Neural cell (in vitro differentiated cells): Measurements from ENCODE around the gene METTL24. TPM values are rescaled to one million over a fixed set of nuclear protein-coding genes. Genes with fewer than 3 reads are reported as not detected.
"Not testable (repeated sequence)": the region's sequence is repeated elsewhere in the genome, so short reads cannot be mapped to it uniquely, and the experiment has no call there.

Experiments used
- H2AFZ ChIP-seq: fragments of 200-600, 300-800 bp; sonication (generic), shearing (Covaris generic); 2 replicates; pipeline ENCODE4 v1.6.0; 2014; ENCODE audit warnings: low read depth, mild to moderate bottlenecking, antibody characterized with exemption, low read length, moderate library complexity
- H3F3A ChIP-seq: fragments of 200-600 bp; shearing (Covaris generic); 2 replicates; pipeline ENCODE4 v1.6.1; 2016; ENCODE audit warnings: mild to moderate bottlenecking, moderate library complexity, mixed read lengths, antibody characterized with exemption, low read length; ENCODE audit not compliant: insufficient read depth, poor library complexity, severe bottlenecking
- H3K27ac ChIP-seq: fragments of 200-600, 300-800 bp; sonication (generic), shearing (Covaris generic); 2 replicates; pipeline ENCODE4 v1.5.1; 2014; ENCODE audit warnings: mild to moderate bottlenecking, low read length, moderate library complexity
- H3K27me3 ChIP-seq: fragments of 300-800, 200-600 bp; sonication (generic), shearing (Covaris generic); 2 replicates; pipeline ENCODE4 v1.6.0; 2014; ENCODE audit warnings: mild to moderate bottlenecking, low read depth, low read length, moderate library complexity; ENCODE audit not compliant: insufficient read depth
- H3K36me3 ChIP-seq: fragments of 300-800, 200-600 bp; sonication (generic), shearing (Covaris generic); 2 replicates; pipeline ENCODE4 v1.5.1; 2014; ENCODE audit warnings: mild to moderate bottlenecking, antibody characterized with exemption, low read length, moderate library complexity; ENCODE audit not compliant: insufficient read depth
- H3K4me2 ChIP-seq: fragments of 300-800, 200-600 bp; sonication (generic), shearing (Covaris generic); 2 replicates; pipeline ENCODE4 v1.6.0; 2014; ENCODE audit warnings: mild to moderate bottlenecking, low read length
- H3K4me3 ChIP-seq: fragments of 300-800, 200-600 bp; sonication (generic), shearing (Covaris generic); 2 replicates; pipeline ENCODE4 v1.5.1; 2014; ENCODE audit warnings: mild to moderate bottlenecking, low read length, moderate library complexity
- H3K79me2 ChIP-seq: fragments of 200-600 bp; shearing (Covaris generic); replicated peaks from 2 replicates; pipeline ENCODE4 v1.6.0; 2014; ENCODE audit warnings: mild to moderate bottlenecking, low read length, moderate library complexity; ENCODE audit not compliant: insufficient read depth
- H3K9ac ChIP-seq: fragments of 300-800, 200-600 bp; sonication (generic), shearing (Covaris generic); 2 replicates; pipeline ENCODE4 v1.6.1; 2016; ENCODE audit warnings: mild to moderate bottlenecking, low read length, mixed read lengths
- H3K9me2 ChIP-seq: fragments of 200-600 bp; shearing (Covaris generic); 2 replicates; pipeline ENCODE4 v1.6.1; 2016; ENCODE audit warnings: mild to moderate bottlenecking, low read length, mixed read lengths; ENCODE audit not compliant: insufficient read depth
- H3K9me3 ChIP-seq: fragments of 200-600, 300-800 bp; sonication (generic), shearing (Covaris generic); 2 replicates; pipeline ENCODE4 v1.6.1; 2016; ENCODE audit warnings: mild to moderate bottlenecking, mixed run types, low read length, moderate library complexity, mixed read lengths
- H4K20me1 ChIP-seq: fragments of 200-600 bp; shearing (Covaris generic); 2 replicates; pipeline ENCODE4 v1.6.1; 2016; ENCODE audit warnings: mild to moderate bottlenecking, mixed run types; ENCODE audit not compliant: insufficient read depth
- CTCF ChIP-seq: fragments of 450-650 bp; IDR thresholded peaks from 2 replicates; pipeline ENCODE4 v1.5.1; 2014; ENCODE audit warnings: antibody characterized with exemption, mild to moderate bottlenecking, moderate library complexity; ENCODE audit not compliant: poor library complexity, severe bottlenecking
- EP300 ChIP-seq: fragments of 450-650 bp; conservative IDR thresholded peaks from 2 replicates; pipeline ENCODE4 v1.6.1; 2014; ENCODE audit warnings: antibody characterized with exemption, mild to moderate bottlenecking, moderate library complexity; ENCODE audit not compliant: poor library complexity, severe bottlenecking
- EZH2 ChIP-seq: fragments of 200-600, 300-800 bp; shearing (Covaris generic), sonication (generic); IDR thresholded peaks from 2 replicates; pipeline ENCODE4 v1.6.1; 2014; ENCODE audit warnings: antibody characterized with exemption, low read length, borderline replicate concordance, mild to moderate bottlenecking; ENCODE audit not compliant: insufficient read depth, poor library complexity, severe bottlenecking
- MXI1 ChIP-seq: fragments of 450-650 bp; conservative IDR thresholded peaks from 2 replicates; pipeline ENCODE4 v1.6.1; 2014; ENCODE audit warnings: antibody characterized with exemption, mild to moderate bottlenecking; ENCODE audit not compliant: poor library complexity, severe bottlenecking
- POLR2AphosphoS5 ChIP-seq: IDR thresholded peaks from 2 replicates; pipeline ENCODE4 v1.6.1; 2012
- RAD21 ChIP-seq: fragments of 450-650 bp; conservative IDR thresholded peaks from 2 replicates; pipeline ENCODE4 v1.6.1; 2014; ENCODE audit warnings: antibody characterized with exemption, mild to moderate bottlenecking, moderate library complexity
- SMC3 ChIP-seq: fragments of 450-650 bp; conservative IDR thresholded peaks from 2 replicates; pipeline ENCODE4 v1.6.1; 2014; ENCODE audit warnings: antibody characterized with exemption, mild to moderate bottlenecking, moderate library complexity; ENCODE audit not compliant: poor library complexity
- TAF1 ChIP-seq: IDR thresholded peaks from 2 replicates; pipeline ENCODE4 v1.6.1; 2012; ENCODE audit warnings: low read depth
- polyA plus RNA-seq: library from polyadenylated mRNA; depleted of rRNA; stranded (reverse); fragments of >200 nt; gene quantifications from 2 replicates; pipeline ENCODE4 v1.2.3, GENCODE V29; 2014
- TF ChIP-seq, protein P1 (sequence below): IDR thresholded peaks from 2 replicates; pipeline ENCODE4 v1.6.1; 2012; ENCODE audit warnings: borderline replicate concordance

Gene METTL24
- polyA plus RNA-seq, 1 donor from 2014 or later = not detected

DNA sequence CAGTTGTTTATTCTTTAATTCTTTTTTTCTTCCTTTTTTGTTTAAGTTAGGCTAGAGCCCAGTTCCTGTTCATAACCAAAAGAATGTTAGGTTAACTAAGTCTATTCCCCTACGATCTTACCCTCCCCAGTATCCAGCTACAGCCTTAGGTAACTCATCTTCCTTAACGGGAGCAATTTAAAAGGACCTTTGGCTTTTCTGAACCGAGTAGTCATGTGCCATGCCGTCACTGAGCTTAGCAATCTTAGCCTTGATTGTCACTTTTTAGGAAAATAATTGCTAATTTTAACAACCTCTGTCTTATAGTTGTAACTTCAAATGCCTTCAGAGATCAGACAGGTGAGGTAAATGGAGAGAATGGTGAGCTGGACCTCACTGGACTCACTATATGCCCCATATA is 6.2 kb downstream of the METTL24 start:
- no peak overlapping the region for H3K4me3 ChIP-seq
- no peaks in the 10 kb centered on the region for H4K20me1 ChIP-seq
- no peaks in the 10 kb centered on the region for H3K79me2 ChIP-seq
- no peak overlapping the region for H3K4me2 ChIP-seq
- no peak overlapping the region for H3K9ac ChIP-seq
- H3K9me2 ChIP-seq = no peaks in the 10 kb centered on the region
- H3F3A ChIP-seq = no peaks in the 10 kb centered on the region
- H3K9me3 ChIP-seq = no peaks in the 10 kb centered on the region
- H3K36me3 ChIP-seq = no peaks in the 10 kb centered on the region
- H3K27me3 ChIP-seq = no peaks in the 10 kb centered on the region
- no peak overlapping the region for H3K27ac ChIP-seq
- TF ChIP-seq CTCF (no peak), POLR2AphosphoS5 (no peak), EP300 (no peak), EZH2 (no peak), SMC3 (no peak), RAD21 (no peak), MXI1 (no peak), TAF1 (no peak)
- TF ChIP-seq, protein P1, sequence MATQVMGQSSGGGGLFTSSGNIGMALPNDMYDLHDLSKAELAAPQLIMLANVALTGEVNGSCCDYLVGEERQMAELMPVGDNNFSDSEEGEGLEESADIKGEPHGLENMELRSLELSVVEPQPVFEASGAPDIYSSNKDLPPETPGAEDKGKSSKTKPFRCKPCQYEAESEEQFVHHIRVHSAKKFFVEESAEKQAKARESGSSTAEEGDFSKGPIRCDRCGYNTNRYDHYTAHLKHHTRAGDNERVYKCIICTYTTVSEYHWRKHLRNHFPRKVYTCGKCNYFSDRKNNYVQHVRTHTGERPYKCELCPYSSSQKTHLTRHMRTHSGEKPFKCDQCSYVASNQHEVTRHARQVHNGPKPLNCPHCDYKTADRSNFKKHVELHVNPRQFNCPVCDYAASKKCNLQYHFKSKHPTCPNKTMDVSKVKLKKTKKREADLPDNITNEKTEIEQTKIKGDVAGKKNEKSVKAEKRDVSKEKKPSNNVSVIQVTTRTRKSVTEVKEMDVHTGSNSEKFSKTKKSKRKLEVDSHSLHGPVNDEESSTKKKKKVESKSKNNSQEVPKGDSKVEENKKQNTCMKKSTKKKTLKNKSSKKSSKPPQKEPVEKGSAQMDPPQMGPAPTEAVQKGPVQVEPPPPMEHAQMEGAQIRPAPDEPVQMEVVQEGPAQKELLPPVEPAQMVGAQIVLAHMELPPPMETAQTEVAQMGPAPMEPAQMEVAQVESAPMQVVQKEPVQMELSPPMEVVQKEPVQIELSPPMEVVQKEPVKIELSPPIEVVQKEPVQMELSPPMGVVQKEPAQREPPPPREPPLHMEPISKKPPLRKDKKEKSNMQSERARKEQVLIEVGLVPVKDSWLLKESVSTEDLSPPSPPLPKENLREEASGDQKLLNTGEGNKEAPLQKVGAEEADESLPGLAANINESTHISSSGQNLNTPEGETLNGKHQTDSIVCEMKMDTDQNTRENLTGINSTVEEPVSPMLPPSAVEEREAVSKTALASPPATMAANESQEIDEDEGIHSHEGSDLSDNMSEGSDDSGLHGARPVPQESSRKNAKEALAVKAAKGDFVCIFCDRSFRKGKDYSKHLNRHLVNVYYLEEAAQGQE = no peak
- no peak overlapping the region for H2AFZ ChIP-seq

- Histone ChIP-seq H3K9ac (no peak overlapping the region), H3K27me3 (no peaks in the 10 kb centered on the region), H4K20me1 (no peaks in the 10 kb centered on the region), H3K9me2 (no peaks in the 10 kb centered on the region), H3K79me2 (no peaks in the 10 kb centered on the region), H3K27ac (no peak overlapping the region), H3K9me3 (no peaks in the 10 kb centered on the region), H3F3A (no peaks in the 10 kb centered on the region), H3K4me3 (no peak overlapping the region), H3K4me2 (no peak overlapping the region), H2AFZ (no peak overlapping the region), H3K36me3 (no peaks in the 10 kb centered on the region)
- TF ChIP-seq POLR2AphosphoS5 = no peak
- TF ChIP-seq EZH2 = no peak
- TF ChIP-seq, protein P1 = no peak
Measured at GRCh38 chr6:110351546-110351945, 6.6 kb downstream of the METTL24 start.

- not testable (repeated sequence) for H3K36me3 ChIP-seq, H3K4me2 ChIP-seq, H3K9me2 ChIP-seq, H3F3A ChIP-seq, H3K4me3 ChIP-seq, H3K9ac ChIP-seq, H3K79me2 ChIP-seq, H3K9me3 ChIP-seq, H3K27ac ChIP-seq, H4K20me1 ChIP-seq, H3K27me3 ChIP-seq, H2AFZ ChIP-seq
Measured at GRCh38 chr6:110350593-110350992, 7.6 kb downstream of the METTL24 start.
